Stimulated activated effector memory CD8-positive, alpha-beta T cell treated with anti-CD3 and anti-CD28 coated beads, Interleukin-12 subunit alpha, Interleukin-12 subunit beta, amount 100 ng/mL, for 72 hours (primary cell): ENCODE data around the gene PPM1L.
A peak's percentile ranks its signal among the peaks of the same experiment; 100 is the strongest.

Source experiments
- ATAC-seq: fragments of 150-1000 bp; cut with Tn5 transposase; 2 replicates; pipeline ENCODE4 v1.10.0; 2021
- DNase-seq, 2 donors: peaks; one replicate each; pipeline ENCODE4 v3.0.0; 2021 to 2022; ENCODE audit warnings: low spot score in 2 of 2
- H3K27ac Mint-ChIP-seq: one replicate; pipeline ENCODE4 v1.8.0; 2022; ENCODE audit warnings: mild to moderate bottlenecking, mixed read lengths
- H3K36me3 Mint-ChIP-seq: one replicate; pipeline ENCODE4 v1.8.0; 2022; ENCODE audit warnings: mild to moderate bottlenecking, mixed read lengths
- H3K4me1 Mint-ChIP-seq: one replicate; pipeline ENCODE4 v1.8.0; 2022; ENCODE audit warnings: mixed read lengths
- H3K4me3 Mint-ChIP-seq: one replicate; pipeline ENCODE4 v1.8.0; 2022; ENCODE audit warnings: mild to moderate bottlenecking, mixed read lengths
- H3K9me3 Mint-ChIP-seq: one replicate; pipeline ENCODE4 v1.8.0; 2022; ENCODE audit warnings: mixed read lengths

PPM1L gene

GRCh38 chr3:161067335-161067734 is 311.3 kb downstream of the PPM1L start:
- Mint-ChIP-seq H3K4me3 (no peak overlapping the region), H3K9me3 (no peaks in the 10 kb centered on the region), H3K36me3 (no peaks in the 10 kb centered on the region), H3K27ac (no peak overlapping the region), H3K4me1 (no peaks in the 10 kb centered on the region)
- DNase-seq (no peak), ATAC-seq (no peak)

DNA sequence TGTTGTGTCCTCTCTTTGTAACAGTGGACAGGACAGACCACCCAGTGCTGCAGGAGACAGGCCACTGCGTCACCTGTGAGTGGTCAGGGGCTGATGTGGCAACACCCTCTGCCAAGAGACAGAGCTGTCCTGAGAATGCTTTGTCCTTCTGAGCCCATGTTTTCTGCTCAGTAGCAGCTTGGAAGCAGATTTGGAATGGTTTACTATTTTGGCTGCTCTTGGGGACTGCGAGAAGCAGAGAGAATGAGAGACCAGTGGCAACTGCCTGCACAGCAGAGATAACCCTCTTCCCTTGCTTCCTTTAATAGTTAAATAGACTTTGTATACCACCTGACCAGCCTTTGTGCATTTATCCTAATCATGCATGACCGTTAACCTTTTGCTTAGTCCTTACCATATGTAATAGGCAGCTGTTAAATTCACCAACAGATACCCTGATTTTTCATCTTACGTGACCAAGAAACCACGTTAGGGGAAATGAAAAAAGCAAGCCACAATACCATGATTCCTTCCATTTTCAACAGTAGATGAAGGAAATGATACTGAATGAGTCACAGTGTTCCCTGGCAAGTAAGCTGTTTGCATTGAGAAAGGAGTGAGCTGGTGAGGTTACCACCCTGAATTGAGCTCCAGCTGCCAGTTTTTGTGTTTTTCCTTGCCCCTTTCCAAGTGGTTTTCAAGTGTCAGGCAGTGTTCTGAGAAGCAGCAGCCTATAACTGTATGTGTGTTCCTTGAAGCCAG is 313.6 kb downstream of the PPM1L start:
- Mint-ChIP-seq H3K27ac (no peak overlapping the region), H3K4me3 (no peak overlapping the region), H3K9me3 (no peaks in the 10 kb centered on the region), H3K36me3 (no peaks in the 10 kb centered on the region), H3K4me1 (no peaks in the 10 kb centered on the region)
- ATAC-seq (peak; percentile 57), DNase-seq (no peak)

DNA sequence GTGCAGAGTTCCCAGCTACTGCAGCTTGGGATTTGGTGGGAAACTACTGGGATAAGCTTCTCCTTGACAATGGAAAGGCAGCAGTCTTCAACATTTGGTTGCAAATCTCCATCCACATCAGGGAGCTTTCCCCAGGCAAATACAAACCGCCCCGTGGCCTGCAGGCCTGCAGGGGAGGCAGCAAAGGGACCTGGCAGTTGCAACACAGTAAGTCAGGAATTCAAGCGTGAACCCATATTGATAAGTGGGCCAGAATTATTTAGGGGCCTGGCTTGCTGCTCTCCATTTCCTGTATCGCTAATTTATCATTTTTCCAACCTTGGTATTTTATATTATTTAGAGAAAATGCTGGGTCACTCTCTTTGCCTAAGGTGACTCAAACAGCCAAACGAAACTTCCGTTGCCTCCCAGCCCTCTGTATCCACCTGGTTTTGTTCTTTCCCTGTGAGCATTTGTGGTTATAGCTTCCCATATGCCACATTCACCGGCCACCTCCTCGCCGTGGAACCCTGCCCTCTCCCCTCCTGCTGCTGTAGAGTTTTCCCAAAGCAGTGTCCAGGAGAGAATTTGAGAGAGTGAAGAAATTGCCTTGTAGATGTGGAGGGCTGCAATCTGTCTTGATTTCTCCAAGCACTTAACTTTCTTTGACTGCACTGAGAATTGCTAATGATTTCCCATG is 314.4 kb downstream of the PPM1L start:
- DNase-seq, result no peak
- Mint-ChIP-seq H3K27ac (no peak overlapping the region), H3K4me3 (no peak overlapping the region), H3K4me1 (no peaks in the 10 kb centered on the region), H3K9me3 (no peaks in the 10 kb centered on the region), H3K36me3 (no peaks in the 10 kb centered on the region)
- no peak for ATAC-seq

DNA sequence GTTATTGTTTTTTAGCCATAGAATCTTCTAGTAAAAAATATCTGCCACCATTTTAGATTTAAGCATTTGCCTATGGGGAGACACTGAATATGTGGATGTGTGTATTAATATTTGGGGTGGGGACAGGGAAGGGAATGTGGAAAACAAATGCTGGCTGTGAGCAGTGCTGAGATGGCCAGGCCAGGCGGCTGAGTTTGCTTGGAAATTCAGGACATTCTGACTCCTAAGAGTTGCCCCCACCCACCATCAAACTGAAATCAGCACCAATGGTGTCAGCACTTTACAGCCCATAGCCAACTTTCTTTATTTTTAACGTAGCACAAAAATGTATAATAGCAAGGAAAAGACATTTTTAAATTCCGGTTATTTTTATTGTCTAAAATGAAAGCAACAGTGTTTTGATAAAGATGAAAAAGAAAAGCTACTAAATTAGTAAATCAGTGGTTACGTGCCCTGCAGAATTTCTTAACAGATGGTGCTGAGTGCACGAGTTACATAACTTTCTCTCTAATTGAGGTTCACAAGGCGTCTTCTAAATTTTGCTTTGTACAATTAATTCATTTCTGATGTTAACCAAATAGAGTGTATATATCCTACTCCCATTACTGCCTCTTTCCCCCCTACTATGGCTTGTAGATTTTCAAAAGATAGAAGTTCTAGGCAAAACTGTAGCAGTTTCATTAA is 315.1 kb downstream of the PPM1L start:
- ATAC-seq, result no peak
- H3K9me3 Mint-ChIP-seq, result no peaks in the 10 kb centered on the region
- DNase-seq, result no peak
- H3K4me3 Mint-ChIP-seq, result no peak overlapping the region
- no peaks in the 10 kb centered on the region for H3K4me1 Mint-ChIP-seq
- H3K27ac Mint-ChIP-seq, result no peak overlapping the region
- no peaks in the 10 kb centered on the region for H3K36me3 Mint-ChIP-seq

- ATAC-seq (no peak), DNase-seq (no peak)
- H3K4me3 Mint-ChIP-seq, result no peak overlapping the region
- no peak overlapping the region for H3K27ac Mint-ChIP-seq
- no peaks in the 10 kb centered on the region for H3K36me3 Mint-ChIP-seq
- no peaks in the 10 kb centered on the region for H3K4me1 Mint-ChIP-seq
- no peaks in the 10 kb centered on the region for H3K9me3 Mint-ChIP-seq
Observed at GRCh38 chr3:161072211-161072621, 316.2 kb downstream of the PPM1L start.

DNA sequence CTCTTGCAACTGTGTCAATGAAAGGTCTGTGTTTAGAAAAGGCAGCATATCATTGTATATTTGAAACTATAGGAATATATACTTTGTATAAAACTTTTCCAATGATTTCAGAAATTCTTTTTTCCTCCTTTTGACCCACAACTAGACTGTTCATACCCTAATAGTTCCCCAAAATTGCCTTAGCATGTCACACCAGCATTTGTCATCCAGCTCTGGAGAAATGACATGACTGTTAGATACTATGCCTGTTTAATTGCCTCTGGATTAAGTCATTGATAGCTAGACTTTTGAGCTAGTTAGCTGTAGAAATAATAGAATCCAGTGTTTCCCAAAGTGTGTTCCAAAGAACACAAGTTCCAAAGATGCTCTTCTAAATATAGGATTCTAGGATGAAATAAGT is 316.7 kb downstream of the PPM1L start:
- DNase-seq (no peak), ATAC-seq (no peak)
- Mint-ChIP-seq H3K4me1 (peaks cover 1% of the 10 kb centered on the region), H3K36me3 (no peaks in the 10 kb centered on the region), H3K27ac (no peak overlapping the region), H3K4me3 (no peak overlapping the region), H3K9me3 (no peaks in the 10 kb centered on the region)

GRCh38 chr3:161073181-161073580 is 317.1 kb downstream of the PPM1L start:
- H3K4me1 Mint-ChIP-seq, result peaks cover 6% of the 10 kb centered on the region
- no peak overlapping the region for H3K4me3 Mint-ChIP-seq
- no peak for ATAC-seq
- H3K27ac Mint-ChIP-seq, result no peak overlapping the region
- H3K36me3 Mint-ChIP-seq, result no peaks in the 10 kb centered on the region
- no peak for DNase-seq
- H3K9me3 Mint-ChIP-seq, result no peaks in the 10 kb centered on the region

DNA sequence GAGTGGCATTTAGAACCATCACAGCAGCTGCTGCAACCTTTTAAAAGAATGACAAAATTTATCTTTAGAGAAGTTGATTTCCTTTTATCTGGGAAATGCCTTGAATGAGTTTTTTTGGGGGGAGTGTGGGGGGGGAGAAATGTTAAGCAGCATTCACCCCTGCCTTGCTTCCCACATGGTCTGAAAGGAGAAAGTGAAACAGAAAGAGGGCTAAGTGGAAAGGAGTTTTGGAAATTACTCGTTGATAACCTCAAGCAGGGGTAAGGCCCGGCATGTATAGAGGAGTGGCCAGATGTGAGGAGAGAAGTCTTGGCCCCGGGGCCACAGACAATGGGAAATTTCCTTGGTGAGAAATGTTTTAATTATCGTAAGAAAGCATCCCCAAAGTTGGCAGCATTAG is 325.6 kb downstream of the PPM1L start:
- Mint-ChIP-seq H3K9me3 (no peaks in the 10 kb centered on the region), H3K4me1 (peaks cover 16% of the 10 kb centered on the region), H3K36me3 (no peaks in the 10 kb centered on the region), H3K27ac (no peak overlapping the region), H3K4me3 (no peak overlapping the region)
- peak; percentile 64 for ATAC-seq
- DNase-seq, result no peak

DNA sequence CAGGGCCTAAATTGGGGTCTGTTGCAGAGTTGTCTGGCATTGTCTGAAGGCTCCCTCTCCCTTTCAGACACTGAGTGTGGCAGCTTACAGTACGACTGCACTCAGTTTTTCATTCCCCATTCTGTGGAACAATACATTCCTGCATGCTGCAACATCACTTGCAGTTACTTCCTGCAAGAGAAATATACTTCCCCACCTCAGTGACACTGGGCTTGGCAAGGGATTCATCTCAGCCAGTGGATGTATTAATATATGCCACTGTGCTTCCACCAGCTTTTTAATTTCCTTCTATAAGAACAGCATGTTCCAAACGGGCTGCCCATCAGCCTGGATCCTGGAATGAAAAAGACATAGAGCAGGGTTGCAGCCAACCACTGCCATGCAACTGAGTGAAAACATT is 326.0 kb downstream of the PPM1L start:
- H3K36me3 Mint-ChIP-seq, result no peaks in the 10 kb centered on the region
- no peak for DNase-seq
- H3K9me3 Mint-ChIP-seq, result no peaks in the 10 kb centered on the region
- H3K4me1 Mint-ChIP-seq, result peaks cover 16% of the 10 kb centered on the region
- H3K4me3 Mint-ChIP-seq, result no peak overlapping the region
- H3K27ac Mint-ChIP-seq, result no peak overlapping the region
- peak; percentile 8 for ATAC-seq

- DNase-seq (no peak), ATAC-seq (peak; percentile 48)
- Mint-ChIP-seq H3K4me1 (peaks cover 10% of the 10 kb centered on the region), H3K9me3 (no peaks in the 10 kb centered on the region), H3K27ac (no peak overlapping the region), H3K4me3 (no peak overlapping the region), H3K36me3 (no peaks in the 10 kb centered on the region)
Observed at GRCh38 chr3:161083131-161083530, 327.1 kb downstream of the PPM1L start.

DNA sequence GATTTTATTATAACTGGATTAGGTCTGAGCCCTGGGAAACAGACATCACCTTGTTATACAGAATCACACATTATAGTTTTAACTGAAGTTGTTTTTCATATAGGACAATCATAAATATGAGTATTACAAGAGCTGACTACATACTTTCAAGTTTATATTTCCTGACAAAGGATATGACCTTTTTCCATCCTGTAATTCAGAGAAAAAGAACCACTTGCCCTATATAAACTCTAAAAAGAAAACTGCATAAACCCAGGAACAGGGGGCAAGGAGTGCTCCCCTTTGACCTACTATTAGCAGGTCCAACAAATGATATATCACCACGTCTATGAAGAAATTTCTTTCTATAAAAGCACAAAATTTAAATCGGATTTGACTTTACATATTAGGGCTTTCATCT is 328.2 kb downstream of the PPM1L start:
- Mint-ChIP-seq H3K27ac (no peak overlapping the region), H3K36me3 (no peaks in the 10 kb centered on the region), H3K4me3 (no peak overlapping the region), H3K4me1 (peaks cover 10% of the 10 kb centered on the region), H3K9me3 (no peaks in the 10 kb centered on the region)
- no peak for DNase-seq
- ATAC-seq, result no peak

DNA sequence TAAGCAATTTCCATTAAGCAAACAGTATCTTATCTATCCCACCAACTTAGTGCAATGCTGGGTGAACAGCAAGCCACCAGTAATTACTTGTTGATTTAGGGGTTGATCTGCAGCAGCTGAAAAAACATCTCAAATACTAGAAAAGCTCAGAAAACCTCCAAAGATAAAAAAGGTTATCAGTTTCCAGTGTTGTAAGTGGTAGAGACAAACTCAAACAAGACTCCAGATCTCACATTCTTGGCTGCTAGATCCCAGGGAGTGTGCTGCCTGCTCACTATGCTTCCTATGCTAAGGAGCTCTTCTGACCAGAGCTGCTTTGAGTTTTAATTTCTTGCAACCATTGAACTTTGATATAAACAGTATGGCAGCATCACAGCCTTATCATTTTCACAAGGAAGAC is 337.9 kb downstream of the PPM1L start:
- Mint-ChIP-seq H3K9me3 (no peaks in the 10 kb centered on the region), H3K4me1 (no peaks in the 10 kb centered on the region), H3K27ac (no peak overlapping the region), H3K4me3 (no peak overlapping the region), H3K36me3 (no peaks in the 10 kb centered on the region)
- ATAC-seq, result no peak
- DNase-seq, result no peak

GRCh38 chr3:161096771-161097367 is 340.8 kb downstream of the PPM1L start:
- no peaks in the 10 kb centered on the region for H3K36me3 Mint-ChIP-seq
- no peak for DNase-seq
- H3K4me1 Mint-ChIP-seq, result no peaks in the 10 kb centered on the region
- no peaks in the 10 kb centered on the region for H3K9me3 Mint-ChIP-seq
- no peak overlapping the region for H3K4me3 Mint-ChIP-seq
- ATAC-seq, result no peak
- H3K27ac Mint-ChIP-seq, result no peak overlapping the region

- Mint-ChIP-seq H3K36me3 (no peaks in the 10 kb centered on the region), H3K27ac (no peak overlapping the region), H3K4me1 (peaks cover 12% of the 10 kb centered on the region), H3K9me3 (no peaks in the 10 kb centered on the region), H3K4me3 (no peak overlapping the region)
- DNase-seq (no peak), ATAC-seq (no peak)
Observed at GRCh38 chr3:161100994-161101393, 345.0 kb downstream of the PPM1L start.

GRCh38 chr3:161101609-161102008 is 345.6 kb downstream of the PPM1L start:
- Mint-ChIP-seq H3K4me3 (no peak overlapping the region), H3K27ac (no peak overlapping the region), H3K9me3 (no peaks in the 10 kb centered on the region), H3K36me3 (no peaks in the 10 kb centered on the region), H3K4me1 (peaks cover 12% of the 10 kb centered on the region)
- DNase-seq (no peak), ATAC-seq (no peak)
